SU-DHL-6 (cell line): Measurements from ENCODE around the gene INPP5K.

ENCODE experiments used
- EZH2phosphoT487 ChIP-seq: fragments of 200-600 bp; sonication (generic), shearing (Covaris generic); conservative IDR thresholded peaks from 2 replicates; pipeline ENCODE4 v1.6.1; 2018; ENCODE audit warnings: mild to moderate bottlenecking, antibody characterized with exemption, low read length, moderate library complexity, mixed read lengths
- TF ChIP-seq, protein P1 (sequence below): fragments of 200-600 bp; sonication (generic); IDR thresholded peaks from one replicate; pipeline ENCODE4 v1.5.1; 2017; ENCODE audit warnings: antibody characterized with exemption, mild to moderate bottlenecking, low read length, moderate library complexity; ENCODE audit not compliant: insufficient read depth, poor library complexity, severe bottlenecking

DNA sequence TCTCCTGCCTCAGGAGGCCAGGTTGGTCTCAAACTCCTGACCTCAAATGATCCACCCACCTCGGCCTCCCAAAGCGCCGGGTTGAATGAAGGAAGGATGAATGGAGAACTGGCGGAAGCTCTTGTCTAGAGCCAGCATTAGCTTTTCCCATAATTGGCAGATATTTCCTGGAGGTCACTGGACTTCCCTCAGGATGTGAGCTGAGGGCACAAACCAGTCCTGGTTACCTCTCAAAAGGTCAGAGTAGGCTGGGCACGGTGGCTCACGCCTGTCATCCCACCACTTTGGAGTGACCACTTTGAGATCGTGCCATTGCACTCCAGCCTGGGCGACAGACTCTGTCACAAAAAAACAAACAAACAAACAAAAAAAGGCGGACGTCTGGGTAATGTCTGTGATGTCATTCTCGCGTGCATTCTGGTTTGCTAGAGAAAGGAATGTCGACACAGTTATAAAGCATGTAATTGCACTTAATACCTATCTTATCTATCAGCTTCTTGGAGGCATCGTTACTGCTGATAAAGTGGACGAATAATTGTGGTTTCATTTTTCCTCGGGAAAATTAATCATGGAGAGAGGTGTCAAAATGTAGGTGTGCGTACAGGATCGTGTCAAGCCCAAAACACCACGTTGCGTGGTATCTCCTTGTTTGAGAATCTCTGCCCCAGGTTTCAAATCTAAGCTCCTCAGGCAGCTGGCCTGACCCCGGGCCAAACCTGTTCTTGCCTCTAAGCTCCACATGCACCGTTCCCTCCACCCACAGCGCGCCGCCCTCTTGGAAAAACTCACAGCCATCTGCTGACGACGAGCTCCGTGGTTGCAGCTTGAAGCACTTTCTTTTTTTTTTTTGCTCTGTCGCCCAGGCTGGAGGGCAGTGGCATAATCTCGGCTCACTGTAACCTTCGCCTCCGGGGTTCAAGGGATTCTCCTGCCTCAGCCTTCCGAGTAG is 54.0 kb downstream of the INPP5K start:
- TF ChIP-seq, protein P1, sequence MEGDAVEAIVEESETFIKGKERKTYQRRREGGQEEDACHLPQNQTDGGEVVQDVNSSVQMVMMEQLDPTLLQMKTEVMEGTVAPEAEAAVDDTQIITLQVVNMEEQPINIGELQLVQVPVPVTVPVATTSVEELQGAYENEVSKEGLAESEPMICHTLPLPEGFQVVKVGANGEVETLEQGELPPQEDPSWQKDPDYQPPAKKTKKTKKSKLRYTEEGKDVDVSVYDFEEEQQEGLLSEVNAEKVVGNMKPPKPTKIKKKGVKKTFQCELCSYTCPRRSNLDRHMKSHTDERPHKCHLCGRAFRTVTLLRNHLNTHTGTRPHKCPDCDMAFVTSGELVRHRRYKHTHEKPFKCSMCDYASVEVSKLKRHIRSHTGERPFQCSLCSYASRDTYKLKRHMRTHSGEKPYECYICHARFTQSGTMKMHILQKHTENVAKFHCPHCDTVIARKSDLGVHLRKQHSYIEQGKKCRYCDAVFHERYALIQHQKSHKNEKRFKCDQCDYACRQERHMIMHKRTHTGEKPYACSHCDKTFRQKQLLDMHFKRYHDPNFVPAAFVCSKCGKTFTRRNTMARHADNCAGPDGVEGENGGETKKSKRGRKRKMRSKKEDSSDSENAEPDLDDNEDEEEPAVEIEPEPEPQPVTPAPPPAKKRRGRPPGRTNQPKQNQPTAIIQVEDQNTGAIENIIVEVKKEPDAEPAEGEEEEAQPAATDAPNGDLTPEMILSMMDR, result no peak
- TF ChIP-seq EZH2phosphoT487, result no peak
